ENCODE data around the gene MYCBPAP.
A peak's percentile ranks its signal among the peaks of the same experiment; 100 is the strongest.

Gene MYCBPAP

DNA sequence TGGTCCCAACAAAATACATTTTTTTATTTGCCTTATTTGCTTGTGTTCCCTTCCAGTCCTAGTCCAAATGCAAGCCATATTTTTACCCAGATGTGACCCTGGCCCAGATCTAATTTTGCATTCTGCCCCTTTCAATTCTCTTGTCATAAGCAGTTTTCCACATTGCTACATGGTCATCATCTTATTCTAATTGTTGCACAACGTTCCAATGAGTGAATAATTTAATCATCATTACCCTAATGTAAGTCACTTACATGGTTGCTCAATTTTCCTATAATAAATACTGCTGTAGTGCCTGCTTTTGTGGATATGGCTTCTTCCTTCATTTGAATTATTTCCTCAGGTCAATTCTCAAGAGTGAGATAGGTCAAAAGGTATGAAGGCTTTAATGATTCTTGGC, 16.7 kb upstream of the MYCBPAP start:
- DNase-seq = no peak

DNA sequence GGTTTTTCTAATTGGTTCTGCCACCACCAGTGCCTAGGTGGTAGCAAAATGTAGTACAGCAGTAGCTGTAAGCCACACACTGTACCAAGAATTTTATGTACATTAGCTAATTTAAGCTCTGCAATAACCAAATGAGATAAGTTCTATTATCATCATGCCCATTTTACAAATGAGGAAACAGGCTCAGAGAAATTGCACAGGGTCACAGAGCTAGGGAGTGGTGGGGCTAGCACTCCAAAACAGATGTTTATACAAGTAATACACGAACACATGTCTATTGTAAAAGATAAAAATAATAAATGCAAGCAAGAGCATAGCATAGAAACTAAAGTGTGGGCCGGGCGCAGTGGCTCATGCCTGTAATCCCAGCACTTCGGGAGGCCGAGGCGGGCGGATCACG, 16.0 kb upstream of the MYCBPAP start:
- no peak for DNase-seq

DNA sequence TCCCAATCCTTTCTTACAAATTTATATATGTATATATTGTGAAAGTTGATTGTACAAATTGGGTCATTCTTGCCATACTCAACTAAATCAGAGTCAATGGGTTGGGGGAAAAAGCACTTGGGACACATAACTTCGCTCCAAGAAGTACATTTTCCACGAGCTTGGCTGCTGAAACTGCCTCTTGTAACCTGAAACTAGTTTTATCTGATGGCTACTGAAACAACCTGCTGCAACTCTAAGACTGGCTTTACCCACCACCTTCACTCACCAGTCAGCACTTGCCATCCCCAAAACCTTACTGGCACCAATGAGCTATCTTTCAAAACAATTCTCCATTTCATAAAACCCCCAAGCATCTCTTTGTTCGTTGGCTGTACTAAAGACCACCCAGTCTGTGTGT, 14.5 kb upstream of the MYCBPAP start:
- no peak for DNase-seq

DNA sequence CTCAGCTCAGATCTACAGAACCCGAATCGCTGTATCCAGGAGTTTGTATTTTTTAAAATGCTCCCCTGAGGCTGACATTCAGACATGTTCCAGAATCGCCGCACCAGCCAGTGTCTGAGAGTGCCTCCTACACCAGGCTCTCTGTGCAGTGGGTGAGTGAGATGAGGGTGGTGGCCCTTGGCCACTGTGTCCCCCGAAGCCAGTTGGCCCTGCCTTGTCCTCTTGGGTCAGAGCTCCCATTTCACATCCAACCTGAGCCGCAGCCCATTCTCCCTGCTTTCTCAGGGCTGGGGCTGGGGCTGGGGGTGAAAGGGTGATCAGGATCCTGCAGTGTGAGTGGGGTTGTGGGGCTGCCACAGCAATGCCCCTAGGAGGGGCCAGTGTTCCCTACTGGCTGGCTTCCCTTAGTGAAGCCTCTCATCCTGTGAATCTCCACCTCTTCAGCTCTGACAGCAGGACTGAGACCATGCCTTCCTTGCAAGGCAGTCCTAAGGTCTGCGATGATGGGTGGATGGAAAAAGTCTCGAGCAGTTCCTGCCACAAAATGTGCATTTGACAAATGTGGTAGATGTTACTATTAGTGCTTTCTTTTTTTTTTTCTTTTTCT, 12.9 kb upstream of the MYCBPAP start:
- DNase-seq = no peak

DNA sequence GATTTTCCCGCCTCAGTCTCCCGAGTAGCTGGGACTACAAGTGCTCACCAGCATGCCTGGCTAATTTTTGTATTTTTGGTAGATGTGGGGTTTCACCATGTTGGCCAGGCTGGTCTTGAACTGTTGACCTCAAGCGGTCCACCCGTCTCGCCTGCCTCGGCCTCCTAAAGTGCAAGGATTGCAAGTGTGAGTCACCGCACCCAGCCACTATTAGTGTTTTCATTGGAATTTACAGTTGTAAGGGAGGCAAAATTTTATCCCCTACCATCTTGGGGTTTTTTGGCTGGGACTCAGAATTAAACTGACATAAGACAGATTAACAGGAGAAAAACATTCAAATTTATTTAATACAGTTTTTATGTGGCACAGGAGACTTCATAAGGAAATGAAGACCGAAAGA, 12.3 kb upstream of the MYCBPAP start:
- DNase-seq = no peak

DNA sequence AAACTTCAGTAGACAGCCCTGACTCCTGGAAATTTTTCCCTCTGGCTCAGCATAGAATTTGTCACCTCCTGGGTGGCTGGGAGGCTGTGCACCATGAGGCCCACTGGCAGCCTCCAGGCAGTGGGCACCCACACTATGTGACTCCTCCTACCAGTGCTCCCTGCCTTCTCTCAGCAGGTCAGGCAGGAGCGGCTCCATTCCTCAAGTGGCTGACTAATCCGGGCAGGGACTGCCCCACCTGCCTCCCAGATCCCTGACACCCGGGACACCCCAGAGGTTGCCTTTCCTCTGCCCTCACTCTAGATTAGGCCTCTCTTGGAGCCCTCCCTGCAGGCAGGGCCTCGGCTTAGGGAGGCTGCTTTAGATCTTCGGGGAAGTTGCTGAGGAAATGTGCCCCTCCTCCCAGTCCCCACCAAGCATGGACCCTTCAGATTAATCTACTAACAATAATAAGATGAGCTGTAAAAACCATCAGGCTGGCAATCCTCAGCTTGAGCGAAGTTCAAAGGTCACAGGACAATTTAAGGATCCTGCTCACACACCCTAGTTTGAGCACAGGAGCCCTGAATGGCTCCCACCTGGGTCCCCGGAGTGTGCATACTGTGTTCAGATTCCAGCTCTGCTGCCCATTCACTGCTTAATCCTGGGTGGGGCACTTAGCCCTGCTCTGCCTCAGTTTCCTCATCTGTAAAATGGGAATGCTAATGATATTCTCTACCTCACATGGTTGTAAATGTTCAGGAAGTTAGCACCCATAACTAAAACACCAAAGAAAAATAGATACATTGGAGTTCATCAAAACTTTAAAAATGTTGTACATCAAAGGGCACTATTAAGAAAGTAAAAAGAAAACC, 10.0 kb upstream of the MYCBPAP start:
- no peak for DNase-seq

DNA sequence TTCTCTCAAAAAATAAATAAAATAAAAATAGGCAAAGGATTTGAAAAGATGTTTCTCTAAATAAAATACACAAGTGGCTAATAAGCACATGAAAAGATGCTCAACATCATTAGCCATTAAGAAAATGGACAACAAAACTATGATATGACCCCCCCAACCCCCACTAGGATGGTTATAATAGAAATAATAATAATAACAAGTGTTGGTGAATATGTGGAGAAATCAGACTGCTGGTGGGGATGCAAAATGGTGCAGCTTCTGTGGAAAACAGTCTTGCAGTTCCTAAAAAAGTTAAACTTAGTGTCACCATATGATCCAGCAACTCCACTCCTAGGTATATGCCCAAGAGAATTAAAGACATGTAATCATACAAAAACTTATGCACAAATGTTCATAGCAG, 9.0 kb upstream of the MYCBPAP start:
- DNase-seq = no peak

DNA sequence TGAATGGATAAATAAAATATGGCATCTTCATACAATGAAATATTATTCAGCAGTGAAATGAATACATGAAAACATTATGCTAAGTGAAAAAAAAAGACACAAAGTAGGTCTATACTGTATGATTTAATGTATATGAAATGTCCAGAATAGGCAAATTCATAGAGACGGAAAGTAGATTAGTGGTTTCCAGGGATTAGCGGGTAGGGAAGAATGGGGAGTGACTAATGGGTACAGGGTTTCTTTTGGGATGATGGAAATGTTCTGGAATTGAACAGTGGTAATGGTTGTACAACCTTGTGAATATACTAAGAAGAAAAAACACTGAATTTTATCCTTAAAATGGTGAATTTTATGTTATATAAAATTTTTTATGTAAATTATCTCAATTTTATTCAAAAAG, 8.5 kb upstream of the MYCBPAP start:
- no peak for DNase-seq

DNA sequence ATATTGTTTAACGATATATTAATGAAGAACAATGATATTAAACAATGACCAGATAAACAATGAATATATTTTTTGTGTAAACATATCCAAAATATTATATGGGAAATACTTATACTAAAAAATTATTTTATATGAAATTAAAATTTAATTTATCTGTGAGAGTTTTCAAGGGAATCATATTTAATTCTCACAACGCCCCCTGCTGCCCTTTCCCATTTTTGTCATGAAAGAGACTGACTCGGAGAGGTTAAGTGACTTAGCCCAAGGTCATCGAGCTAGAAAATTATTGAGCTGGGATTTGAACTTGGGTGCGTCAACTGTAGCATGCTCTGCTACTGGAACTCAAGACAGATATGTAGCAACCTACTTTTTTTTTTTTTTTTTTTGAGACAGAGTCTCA, 7.2 kb upstream of the MYCBPAP start:
- no peak for DNase-seq

DNA sequence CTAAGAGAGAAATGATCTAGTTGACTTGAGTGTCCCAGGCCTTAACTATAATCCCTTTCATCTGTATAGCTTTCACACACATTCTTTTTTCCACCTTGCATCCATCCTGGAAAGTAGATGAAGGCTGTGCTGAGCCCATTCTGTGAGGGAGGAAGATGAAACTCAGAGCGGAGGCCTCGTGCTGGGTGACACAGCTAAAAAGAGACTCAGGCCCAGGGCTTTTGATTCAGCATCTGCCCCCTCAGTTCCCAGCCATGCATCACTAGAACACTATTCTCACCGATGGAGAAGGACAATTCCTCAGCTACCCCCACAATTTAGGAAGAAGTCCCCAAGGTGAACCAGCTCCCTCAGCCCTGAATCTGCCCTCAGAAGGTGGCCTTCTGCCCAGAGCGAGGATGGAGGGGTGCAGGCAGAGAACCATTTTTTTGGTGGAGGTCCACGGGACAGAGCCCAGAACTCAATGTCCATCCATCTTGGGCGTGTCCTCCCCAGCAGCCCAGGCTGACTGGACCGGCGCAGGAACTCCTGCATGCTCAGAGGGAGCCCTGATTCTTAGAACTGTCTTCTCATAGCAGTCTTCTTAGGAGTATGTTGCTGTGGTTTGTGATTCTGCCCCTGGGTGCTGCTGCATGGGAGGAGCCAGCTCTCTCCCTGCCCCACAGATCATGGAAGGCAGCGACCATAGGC, 5.8 kb upstream of the MYCBPAP start:
- DNase-seq = no peak

DNA sequence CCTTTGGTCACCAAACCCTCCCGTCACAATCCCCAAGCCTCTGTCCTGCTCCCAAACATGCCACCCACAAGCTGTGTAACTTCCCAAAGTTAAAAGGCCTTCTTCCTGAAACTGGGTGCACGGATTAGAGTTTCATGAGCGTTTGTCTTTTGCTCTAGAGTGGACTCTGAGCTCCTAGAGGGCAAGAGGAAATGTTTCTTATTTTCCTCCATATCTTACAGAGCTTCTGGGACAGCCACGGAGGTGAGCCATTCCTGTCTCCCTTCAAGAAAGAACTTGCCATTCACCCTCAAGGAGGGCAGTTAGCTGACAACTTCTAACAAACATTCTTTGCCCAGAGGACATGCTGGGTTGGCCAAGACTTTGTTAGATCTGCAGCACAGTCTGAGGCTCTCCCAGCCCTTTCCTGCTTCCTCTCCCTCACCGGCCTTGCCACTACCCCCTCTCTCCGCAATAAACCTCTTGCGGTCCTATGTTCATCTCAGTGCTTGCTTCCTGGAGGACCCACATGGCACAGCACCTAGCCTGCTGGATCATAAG, 2.6 kb upstream of the MYCBPAP start:
- DNase-seq = no peak

DNA sequence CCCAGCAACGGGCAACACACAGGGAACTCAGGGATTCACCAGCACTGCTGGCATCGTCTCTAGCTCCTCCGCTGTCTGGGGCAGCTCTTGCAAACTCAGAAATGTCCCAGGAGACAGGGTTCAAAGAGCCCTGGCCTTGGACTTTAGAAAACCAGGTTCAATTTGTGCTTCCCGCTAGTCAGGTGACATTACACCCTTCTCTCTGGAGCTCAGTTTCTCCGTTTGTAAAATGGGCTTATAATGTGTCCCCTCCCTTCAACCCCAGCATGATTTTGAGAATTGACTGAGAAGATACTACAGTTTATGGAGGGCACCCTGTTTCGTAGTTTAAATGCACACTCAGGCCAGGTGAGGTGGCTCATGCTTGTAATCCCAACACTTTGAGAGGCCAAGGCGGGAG, 1.9 kb upstream of the MYCBPAP start:
- no peak for DNase-seq

DNA sequence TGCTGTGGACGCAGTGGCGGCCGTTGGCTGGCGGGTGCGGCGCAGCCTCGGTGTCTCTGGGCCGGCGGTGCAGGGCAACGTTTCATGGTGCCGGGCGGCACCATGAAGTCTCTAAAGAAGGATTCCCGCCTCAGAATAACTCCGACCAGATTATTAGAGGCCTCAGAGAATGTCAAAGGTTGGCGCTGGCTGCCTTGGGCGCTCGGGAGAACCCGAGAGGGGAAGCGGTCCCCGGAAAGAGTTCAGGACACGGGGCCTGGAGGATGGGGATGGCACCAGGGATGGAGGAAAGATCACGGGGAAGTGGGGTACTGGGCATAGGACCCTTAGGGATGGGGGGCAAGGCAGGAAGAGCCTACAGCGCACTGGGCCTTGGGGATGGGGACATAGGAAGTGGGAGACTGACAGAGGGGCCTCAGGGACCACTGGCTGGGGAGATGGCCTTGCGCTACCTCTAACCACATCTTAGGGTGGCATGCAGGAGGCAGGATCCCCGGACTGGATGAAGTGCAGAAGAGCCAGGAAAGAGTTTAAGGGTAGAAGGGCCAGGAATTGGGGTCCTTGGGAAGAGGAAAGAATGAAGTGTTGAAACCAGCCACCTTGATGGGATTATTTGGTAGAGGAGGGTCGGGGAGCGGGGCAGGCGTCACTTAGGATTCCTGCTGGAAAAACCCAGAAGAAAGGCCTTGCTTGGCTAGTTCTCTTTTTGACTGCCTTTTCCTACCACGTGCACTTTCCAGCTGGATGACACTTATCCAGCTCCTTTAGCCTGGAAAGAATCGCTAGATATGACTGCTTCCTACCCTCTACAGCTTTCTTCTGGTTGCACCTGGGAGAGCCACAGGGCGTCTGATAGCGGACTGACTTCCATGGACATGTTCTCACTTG, 578 bp downstream of the MYCBPAP start:
- DNase-seq = no peak

DNA sequence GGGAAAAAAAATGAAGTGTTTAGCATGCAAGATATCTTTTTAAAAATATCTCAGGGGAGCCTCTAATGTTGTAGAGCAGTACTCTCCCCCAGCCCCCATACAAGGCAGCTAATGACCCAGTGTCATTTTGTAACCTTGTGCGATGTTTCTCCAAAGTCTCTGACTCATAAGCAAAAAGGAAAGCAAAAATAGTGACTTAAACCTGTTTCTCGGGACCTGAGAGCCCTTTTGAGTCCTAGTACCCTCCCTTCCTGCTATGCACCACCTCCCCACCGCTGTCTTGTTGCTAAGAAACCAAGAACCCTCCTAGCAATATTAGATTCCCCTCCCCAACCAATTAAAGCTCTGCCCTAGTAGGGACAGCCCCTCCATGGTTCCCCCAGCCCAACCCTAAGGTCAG, 2.8 kb downstream of the MYCBPAP start:
- DNase-seq = peak in 1 of 6 experiments; percentile 5

DNA sequence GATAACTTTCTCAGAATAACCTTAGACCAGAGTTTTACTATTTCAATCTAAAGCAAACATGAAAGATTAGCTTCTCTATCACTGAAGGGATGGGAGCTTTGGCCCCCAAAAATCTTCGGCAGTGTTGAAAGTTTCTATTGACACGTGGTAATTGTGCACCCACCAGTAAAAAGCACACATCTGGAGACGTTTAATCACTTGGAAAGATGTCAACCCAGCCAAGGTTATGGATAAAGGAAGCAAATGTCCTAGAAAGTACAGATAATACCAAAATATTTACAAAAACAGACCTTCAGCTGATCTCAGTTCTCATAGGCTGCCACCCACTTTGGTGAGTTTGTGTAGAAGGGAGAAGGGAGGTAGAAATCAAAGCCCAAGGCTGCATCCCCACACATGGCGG, 5.3 kb downstream of the MYCBPAP start:
- no peak for DNase-seq

DNA sequence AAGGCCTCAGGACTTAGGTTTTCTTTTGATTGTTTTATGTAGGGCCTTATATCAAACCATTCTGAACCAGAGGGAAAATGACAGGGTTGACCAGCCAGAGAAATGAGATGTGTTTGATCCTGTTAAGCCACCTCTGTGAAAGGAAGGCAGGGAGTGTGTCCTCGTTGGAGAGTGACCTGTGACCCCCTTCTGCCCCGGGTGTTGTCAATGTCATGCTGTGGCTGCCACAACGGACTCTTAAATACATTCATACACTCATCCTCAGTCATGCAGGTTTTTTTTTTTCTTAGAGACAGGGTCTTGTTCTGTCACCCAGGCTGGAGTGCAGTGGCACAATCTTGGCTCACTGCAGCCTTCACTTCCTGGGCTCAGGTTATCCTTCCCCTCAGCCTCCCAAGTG, 6.1 kb downstream of the MYCBPAP start:
- no peak for DNase-seq

DNA sequence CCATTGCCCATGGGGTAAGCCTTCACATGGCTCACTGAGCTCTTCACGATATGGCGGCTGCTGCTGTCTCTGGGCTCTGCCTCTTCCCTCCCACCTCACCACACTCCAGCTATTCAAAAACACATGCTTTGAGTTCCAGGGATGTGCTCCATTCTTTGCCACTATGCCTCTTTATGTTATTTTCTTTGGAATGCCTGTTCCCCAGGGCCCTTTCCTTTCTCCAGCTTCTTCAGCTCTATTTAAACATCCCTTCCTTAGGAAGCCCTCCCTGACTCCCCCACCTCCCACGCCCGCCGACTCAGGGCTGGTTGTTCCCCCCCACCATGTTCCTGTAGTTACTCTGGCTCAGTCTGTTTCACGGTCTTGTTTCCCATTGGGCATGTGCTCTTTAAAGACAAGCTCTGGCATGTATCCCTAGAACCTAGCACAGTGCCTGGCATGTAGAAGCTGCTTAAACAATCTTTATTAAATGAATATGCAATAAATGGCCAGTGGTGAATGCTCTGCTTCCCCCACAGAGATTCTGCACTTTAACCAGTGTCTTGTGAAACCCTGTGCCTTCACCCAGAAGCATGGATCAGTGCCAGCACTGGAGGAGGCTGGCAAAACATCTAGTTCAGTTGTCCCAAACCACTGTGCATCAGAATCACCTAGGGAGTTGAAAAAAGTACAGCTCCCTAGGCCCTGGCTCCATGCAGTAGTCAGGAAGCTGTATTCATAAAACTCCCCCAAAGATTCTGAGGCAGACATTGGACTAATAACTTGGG, 6.9 kb downstream of the MYCBPAP start:
- no peak for DNase-seq

DNA sequence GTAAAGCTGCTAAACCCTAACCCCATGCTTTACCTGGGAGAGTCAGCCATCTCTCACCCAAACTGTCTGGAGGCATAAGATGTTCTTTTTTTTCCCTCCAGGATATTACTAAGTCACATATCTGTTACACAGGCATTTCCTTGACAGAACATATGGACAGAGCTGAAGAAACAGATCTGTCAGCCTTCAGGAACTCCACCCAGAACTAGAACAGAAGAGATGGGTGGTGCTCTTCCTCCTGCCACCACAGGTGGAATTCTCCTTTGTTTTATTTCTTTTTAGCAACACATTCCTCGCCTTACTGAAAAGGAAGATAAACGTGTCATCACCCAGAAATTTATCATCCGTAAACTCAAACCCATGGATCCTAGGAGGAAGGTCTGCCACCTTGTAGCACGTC, 8.8 kb downstream of the MYCBPAP start:
- no peak for DNase-seq

DNA sequence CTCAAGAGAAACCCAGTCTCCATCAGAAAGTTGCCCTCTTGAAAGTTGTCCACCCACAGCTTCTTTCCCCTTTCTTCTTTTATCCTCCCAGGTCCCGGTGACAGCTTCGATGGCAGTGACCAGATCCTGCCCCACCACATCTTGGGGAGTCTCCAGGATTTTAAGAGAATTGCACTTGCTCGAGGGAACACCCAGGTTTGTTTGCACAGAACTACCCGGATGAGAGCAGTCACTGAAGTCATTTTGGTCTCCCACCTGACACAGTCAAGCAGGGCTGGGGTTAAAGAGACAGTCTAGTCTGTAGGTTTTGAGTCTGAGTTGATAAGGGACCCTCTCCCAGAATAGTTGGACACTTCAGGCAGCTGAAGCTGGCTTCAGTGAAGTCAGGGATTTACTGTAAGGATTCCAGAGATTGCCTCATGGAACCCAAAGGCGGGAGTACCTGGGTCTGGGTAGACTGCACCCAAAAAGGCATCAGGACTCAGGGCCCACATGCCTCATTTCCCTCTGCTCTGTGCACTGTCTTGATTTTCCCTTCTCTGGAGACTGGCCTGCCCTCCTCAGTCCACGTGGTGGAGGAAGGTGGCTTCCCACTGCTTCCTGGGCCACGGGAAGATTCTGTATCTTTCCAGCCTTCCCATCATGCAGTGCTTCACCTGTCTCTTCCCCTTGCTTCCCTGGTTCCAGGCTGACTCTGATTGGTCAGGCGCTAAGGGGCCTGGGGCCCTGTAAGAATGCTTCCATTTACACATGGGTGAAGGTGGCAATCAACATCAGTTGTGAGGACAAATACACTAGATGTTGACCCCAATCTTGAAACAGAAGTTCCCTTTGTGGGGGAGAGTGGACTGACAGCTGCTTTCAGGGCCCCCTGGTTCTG, 9.5 kb downstream of the MYCBPAP start:
- DNase-seq = no peak

DNA sequence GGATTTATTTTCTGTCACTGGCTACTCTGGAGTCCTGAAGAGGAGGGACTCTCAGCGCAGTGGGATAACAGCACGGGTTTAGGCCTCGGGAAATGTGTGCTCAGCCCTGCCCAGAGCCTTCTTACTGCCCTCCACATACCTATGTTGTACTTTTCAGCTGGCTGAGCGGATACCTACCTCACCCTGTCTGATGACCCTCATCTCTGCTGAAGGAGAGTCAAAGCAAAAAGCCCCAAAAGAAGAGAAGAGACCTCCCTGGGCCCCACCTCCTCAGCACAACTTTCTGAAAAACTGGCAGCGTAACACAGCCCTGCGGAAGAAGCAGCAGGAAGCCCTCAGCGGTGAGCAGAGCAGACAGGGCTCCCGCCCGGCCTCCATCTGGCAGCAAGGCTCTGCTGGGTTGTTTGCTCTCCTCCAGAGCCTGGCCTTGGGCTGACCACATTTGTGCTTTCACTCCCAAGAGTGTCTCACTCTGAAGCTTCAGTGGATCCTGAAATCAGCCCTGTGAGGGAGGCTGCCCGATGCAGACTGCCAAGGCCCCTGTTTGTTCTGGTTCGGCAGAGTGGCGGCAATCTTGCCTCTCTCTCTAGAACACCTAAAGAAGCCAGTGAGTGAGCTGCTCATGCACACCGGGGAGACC, 10.3 kb downstream of the MYCBPAP start:
- DNase-seq = no peak
